Progenitor cell of endocrine pancreas (in vitro differentiated cells): Measurements from ENCODE around the gene PPP4R2. TPM values are rescaled to one million over a fixed set of nuclear protein-coding genes. Genes with fewer than 3 reads are reported as not detected.
"Not testable (repeated sequence)": the region's sequence is repeated elsewhere in the genome, so short reads cannot be mapped to it uniquely, and the experiment has no call there.

Experiments used
- DNase-seq: peaks from one replicate; pipeline ENCODE4 v3.0.0; 2021; ENCODE audit warnings: low spot score; ENCODE audit not compliant: unreplicated experiment
- H3K27ac Mint-ChIP-seq: 2 replicates; pipeline ENCODE4 v1.8.0; 2021; ENCODE audit warnings: mild to moderate bottlenecking, moderate library complexity, mixed read lengths
- H3K27me3 Mint-ChIP-seq: 2 replicates; pipeline ENCODE4 v1.8.0; 2021; ENCODE audit warnings: mixed read lengths
- H3K36me3 Mint-ChIP-seq: 2 replicates; pipeline ENCODE4 v1.8.0; 2022; ENCODE audit warnings: mixed read lengths; ENCODE audit not compliant: insufficient read depth
- H3K4me1 Mint-ChIP-seq: 2 replicates; pipeline ENCODE4 v1.8.0; 2021; ENCODE audit warnings: low read depth, mixed read lengths
- H3K4me3 Mint-ChIP-seq: 2 replicates; pipeline ENCODE4 v1.8.0; 2021; ENCODE audit warnings: low read depth, mild to moderate bottlenecking, moderate library complexity, mixed read lengths
- H3K9me3 Mint-ChIP-seq: 2 replicates; pipeline ENCODE4 v1.8.0; 2021; ENCODE audit warnings: low read depth, mixed read lengths
- total RNA-seq: library from RNA; stranded (reverse); gene quantifications from 2 replicates; pipeline ENCODE4 v1.2.1, GENCODE V29; 2021
- TF ChIP-seq, protein P1 (sequence below): fragments of 200-600 bp; sonication (generic); IDR thresholded peaks from one replicate; pipeline ENCODE4 v1.5.0; 2021; ENCODE audit warnings: antibody characterized with exemption, mild to moderate bottlenecking; ENCODE audit not compliant: unreplicated experiment

PPP4R2 gene
- total RNA-seq, 1 donor from 2014 or later = 130 TPM

DNA sequence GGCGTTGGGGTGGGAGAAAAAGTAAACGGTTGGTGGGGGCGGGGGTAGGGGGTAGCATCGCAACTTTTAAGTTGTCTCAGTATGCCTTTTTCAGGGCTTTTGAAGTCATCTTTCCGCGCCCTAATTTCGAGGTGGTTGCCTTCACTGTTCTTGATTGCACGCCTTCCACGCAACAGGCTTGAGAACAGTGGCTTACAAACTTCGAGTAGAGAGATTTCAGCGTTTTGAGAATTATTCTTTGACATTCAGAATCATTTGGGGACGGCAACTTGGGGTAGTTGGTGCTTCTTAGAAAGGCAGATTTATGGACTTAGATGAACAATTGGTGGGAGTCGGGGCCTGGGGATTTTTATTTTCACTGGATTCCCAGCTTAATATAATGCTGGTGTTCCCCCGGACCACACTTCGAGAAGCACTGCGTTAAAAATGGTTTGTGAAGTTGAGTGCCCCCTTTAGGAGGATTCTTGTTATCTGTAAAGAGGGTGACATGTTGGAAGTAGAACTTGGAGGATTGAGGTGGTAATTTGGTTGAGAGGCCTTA, 880 bp downstream of the PPP4R2 start:
- Mint-ChIP-seq H3K27me3 (no peaks in the 10 kb centered on the region), H3K4me1 (peaks cover 31% of the 10 kb centered on the region), H3K9me3 (no peaks in the 10 kb centered on the region), H3K36me3 (peaks cover 11% of the 10 kb centered on the region), H3K4me3 (peak overlapping the region; percentile 81), H3K27ac (peak overlapping the region; percentile 92)
- no peak for DNase-seq
- TF ChIP-seq, protein P1, sequence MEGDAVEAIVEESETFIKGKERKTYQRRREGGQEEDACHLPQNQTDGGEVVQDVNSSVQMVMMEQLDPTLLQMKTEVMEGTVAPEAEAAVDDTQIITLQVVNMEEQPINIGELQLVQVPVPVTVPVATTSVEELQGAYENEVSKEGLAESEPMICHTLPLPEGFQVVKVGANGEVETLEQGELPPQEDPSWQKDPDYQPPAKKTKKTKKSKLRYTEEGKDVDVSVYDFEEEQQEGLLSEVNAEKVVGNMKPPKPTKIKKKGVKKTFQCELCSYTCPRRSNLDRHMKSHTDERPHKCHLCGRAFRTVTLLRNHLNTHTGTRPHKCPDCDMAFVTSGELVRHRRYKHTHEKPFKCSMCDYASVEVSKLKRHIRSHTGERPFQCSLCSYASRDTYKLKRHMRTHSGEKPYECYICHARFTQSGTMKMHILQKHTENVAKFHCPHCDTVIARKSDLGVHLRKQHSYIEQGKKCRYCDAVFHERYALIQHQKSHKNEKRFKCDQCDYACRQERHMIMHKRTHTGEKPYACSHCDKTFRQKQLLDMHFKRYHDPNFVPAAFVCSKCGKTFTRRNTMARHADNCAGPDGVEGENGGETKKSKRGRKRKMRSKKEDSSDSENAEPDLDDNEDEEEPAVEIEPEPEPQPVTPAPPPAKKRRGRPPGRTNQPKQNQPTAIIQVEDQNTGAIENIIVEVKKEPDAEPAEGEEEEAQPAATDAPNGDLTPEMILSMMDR = peak; percentile 54

DNA sequence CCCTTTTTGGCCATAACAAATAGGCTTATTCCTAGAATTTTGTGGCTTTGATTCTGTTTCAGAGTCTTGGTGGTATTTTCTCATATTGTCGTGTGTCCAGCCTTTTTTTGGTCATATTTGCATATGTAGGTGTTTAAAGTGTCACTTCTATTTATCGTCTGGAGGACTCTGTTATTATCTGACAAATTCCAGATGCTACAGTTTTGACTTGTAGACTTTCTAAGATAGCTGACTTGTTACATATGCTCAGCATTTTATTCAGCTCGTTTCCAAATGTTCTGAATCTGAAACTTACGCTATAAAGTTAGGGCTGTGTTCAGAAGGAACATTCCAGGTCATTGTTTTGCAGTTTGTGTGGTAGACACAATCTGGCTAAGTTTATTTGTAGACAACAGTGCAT, 1.9 kb downstream of the PPP4R2 start:
- peaks cover 16% of the 10 kb centered on the region for H3K36me3 Mint-ChIP-seq
- no peak for DNase-seq
- H3K27ac Mint-ChIP-seq = peak overlapping the region; percentile 82
- peak overlapping the region; percentile 81 for H3K4me3 Mint-ChIP-seq
- H3K4me1 Mint-ChIP-seq = peaks cover 32% of the 10 kb centered on the region
- H3K9me3 Mint-ChIP-seq = no peaks in the 10 kb centered on the region
- TF ChIP-seq, protein P1 = no peak
- H3K27me3 Mint-ChIP-seq = no peaks in the 10 kb centered on the region

DNA sequence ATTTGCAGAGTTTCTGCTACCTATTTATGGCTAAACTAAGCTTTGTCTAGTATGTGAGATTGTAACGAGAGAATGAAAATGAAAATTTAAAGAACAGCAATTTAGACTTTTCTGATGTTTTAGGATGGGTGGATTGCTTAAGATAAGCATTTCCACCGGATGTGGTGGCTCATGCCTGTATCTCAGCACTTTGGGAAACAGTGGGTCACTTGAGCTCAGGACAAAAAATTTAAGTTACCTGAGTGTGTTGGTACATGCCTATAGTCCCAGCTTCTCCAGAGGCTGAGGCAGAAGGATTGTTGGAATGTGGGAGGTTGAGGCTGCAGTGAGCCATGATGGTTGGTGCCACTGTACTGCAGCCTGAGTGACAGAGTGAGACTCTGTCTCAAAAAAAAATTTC, 3.3 kb downstream of the PPP4R2 start:
- DNase-seq = no peak
- Mint-ChIP-seq H3K4me1 (peaks cover 32% of the 10 kb centered on the region), H3K4me3 (peak overlapping the region; percentile 81), H3K36me3 (peaks cover 24% of the 10 kb centered on the region), H3K27ac (peak overlapping the region; percentile 76), H3K9me3 (no peaks in the 10 kb centered on the region), H3K27me3 (no peaks in the 10 kb centered on the region)
- TF ChIP-seq, protein P1 = no peak

DNA sequence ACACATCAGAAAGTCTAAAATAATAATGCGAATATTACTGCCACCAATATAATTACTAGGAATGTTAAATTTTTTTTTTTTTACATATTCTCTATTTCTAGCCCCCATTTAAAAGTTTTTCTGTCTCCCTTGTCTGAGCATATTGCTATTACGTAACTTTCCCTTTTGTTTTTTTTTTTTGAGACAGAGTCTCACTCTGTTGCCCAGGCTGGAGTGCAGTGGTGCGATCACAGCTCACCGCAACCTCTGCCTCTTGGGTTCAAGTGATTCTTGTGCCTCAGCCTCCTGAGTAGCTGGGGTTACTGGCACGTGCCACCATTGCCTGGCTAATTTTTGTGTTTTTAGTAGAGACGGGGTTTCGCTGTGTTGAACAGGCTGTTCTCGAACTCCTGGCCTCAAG, 6.4 kb downstream of the PPP4R2 start:
- Mint-ChIP-seq H3K4me3 (peak overlapping the region; percentile 3), H3K4me1 (peaks cover 30% of the 10 kb centered on the region), H3K36me3 (peaks cover 37% of the 10 kb centered on the region)
- not testable (repeated sequence) for H3K27ac Mint-ChIP-seq, H3K27me3 Mint-ChIP-seq, H3K9me3 Mint-ChIP-seq, DNase-seq

DNA sequence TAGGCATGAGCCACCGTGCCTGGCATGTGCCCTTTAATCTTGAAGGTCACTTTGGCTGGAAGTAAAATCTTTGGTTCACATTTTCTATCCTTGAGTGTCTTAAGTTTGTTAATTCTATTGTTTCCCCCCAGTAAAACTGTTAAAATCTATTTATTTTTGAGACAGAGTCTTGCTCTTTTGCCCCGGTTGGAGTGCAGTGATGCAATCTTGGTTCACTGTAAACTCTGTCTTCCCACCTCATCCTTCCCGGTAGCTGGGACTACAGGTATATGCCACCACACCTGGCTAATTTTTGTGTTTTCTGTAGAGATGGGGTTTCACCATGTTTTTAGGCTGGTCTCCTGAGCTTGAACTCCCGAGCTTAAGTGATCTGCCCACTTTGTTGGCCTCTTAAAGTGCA, 7.7 kb downstream of the PPP4R2 start:
- no peaks in the 10 kb centered on the region for H3K27me3 Mint-ChIP-seq
- no peak overlapping the region for H3K4me3 Mint-ChIP-seq
- H3K4me1 Mint-ChIP-seq = peaks cover 30% of the 10 kb centered on the region
- no peak for DNase-seq
- H3K36me3 Mint-ChIP-seq = peaks cover 36% of the 10 kb centered on the region
- TF ChIP-seq, protein P1 = no peak
- no peaks in the 10 kb centered on the region for H3K9me3 Mint-ChIP-seq
- peak overlapping the region; percentile 85 for H3K27ac Mint-ChIP-seq

DNA sequence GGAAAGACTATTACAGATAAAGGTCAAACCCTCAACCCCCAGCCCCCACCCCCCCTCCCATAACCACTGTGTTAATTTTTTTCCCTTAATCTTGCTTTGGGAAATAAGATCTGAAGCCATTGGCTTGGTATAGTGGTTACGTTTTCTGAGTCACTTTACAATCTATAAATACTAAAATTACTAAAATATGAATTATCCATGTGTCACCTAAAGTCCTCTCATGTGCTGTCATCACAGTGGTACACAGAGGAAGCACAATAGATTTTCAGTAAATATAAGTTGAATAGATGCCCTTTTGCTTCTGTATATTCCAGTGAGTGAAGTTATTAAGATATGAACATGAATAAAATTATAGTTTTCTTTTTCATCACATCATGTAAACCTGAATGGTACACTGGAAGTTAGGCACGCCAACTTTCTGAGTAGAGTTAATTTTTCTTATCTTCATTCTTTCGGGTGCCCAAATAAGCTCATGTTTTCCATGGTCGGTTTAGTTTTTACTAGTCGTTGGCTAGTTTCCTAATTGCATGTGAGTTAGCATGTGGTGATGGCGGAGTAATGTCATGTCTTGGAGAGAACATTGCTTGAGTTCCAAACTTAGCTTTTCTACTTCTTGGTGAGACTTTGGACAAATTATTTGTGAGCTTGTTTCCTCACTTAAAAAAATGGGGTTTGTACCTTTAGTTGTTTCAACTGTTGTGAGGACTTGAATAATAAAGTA, 11.5 kb downstream of the PPP4R2 start:
- H3K27ac Mint-ChIP-seq = no peak overlapping the region
- H3K27me3 Mint-ChIP-seq = no peaks in the 10 kb centered on the region
- peaks cover 34% of the 10 kb centered on the region for H3K36me3 Mint-ChIP-seq
- no peak for DNase-seq
- peaks cover 31% of the 10 kb centered on the region for H3K4me1 Mint-ChIP-seq
- no peak overlapping the region for H3K4me3 Mint-ChIP-seq
- TF ChIP-seq, protein P1 = no peak
- H3K9me3 Mint-ChIP-seq = no peaks in the 10 kb centered on the region
